ENCODE data around the gene MYO15A. TPM values are rescaled to one million over a fixed set of nuclear protein-coding genes. Genes with fewer than 3 reads are reported as not detected.

The MYO15A gene
- total and polyA plus RNA-seq, 2 experiments from 2014 or later: 1.0 to 2.2 TPM

GRCh38 chr17:18160128-18160856 is 51.7 kb downstream of the MYO15A start:
- H3K27ac Mint-ChIP-seq: no peak overlapping the region

GRCh38 chr17:18161207-18162145 is 52.9 kb downstream of the MYO15A start:
- Histone ChIP-seq H3K79me2 (replicated peaks; ENCODE audit: insufficient read depth) (no peaks in the 10 kb centered on the region), H3K27me3 (ENCODE audit: insufficient read depth) (no peaks in the 10 kb centered on the region), H3F3A (replicated peaks; ENCODE audit: low read depth) (no peaks in the 10 kb centered on the region), H3K27ac (ENCODE audit: low read depth) (no peak overlapping the region), H3K4me1 (ENCODE audit: insufficient read depth) (peaks cover 4% of the 10 kb centered on the region; the same call in 1 of the 2 replicates), H2AFZ (no peak overlapping the region), H3K36me3 (ENCODE audit: insufficient read depth) (no peaks in the 10 kb centered on the region), H3K4me3 (no peak overlapping the region), H3K9me2 (ENCODE audit: insufficient read depth) (no peaks in the 10 kb centered on the region), H3K4me2 (no peak overlapping the region), H4K20me1 (replicated peaks; ENCODE audit: insufficient read depth) (no peaks in the 10 kb centered on the region)
- H3K4me1 Mint-ChIP-seq: peaks cover 6% of the 10 kb centered on the region; the same call in 2 of the 3 replicates
- no peaks in the 10 kb centered on the region for H3K36me3 Mint-ChIP-seq (ENCODE audit: low read depth)
- ATAC-seq: no peak
- H3K4me3 Mint-ChIP-seq: no peak overlapping the region; the same call in 2 of the 3 replicates
- H3K27ac Mint-ChIP-seq: no peak overlapping the region
- peaks cover 7% of the 10 kb centered on the region for H3K27me3 Mint-ChIP-seq (ENCODE audit: insufficient read depth, low read depth, poor library complexity)
- DNase-seq (ENCODE audit: low spot score): no peak
- no peaks in the 10 kb centered on the region; the same call in 2 of the 3 replicates for H3K9me3 Mint-ChIP-seq
- TF ChIP-seq REST (IDR thresholded peaks at IDR 0.05; ENCODE audit: unreplicated experiment) (no peak), ZNF462 (CRISPR knock-in tag; IDR thresholded peaks at IDR 0.05) (no peak), STAT1 (IDR thresholded peaks at IDR 0.05; ENCODE audit: unreplicated experiment) (no peak), NANOG (IDR thresholded peaks at IDR 0.05; ENCODE audit: borderline replicate concordance) (no peak), ZNF114 (CRISPR knock-in tag; IDR thresholded peaks at IDR 0.05) (no peak), ETS1 (IDR thresholded peaks at IDR 0.05) (no peak), JUNB (IDR thresholded peaks at IDR 0.05; ENCODE audit: unreplicated experiment) (no peak)

More at GRCh38 chr17:18160128-18160856, 51.7 kb downstream of the MYO15A start:
- H3K9me2 ChIP-seq (ENCODE audit: insufficient read depth): no peaks in the 10 kb centered on the region
- Mint-ChIP-seq H3K36me3 (ENCODE audit: low read depth) (no peaks in the 10 kb centered on the region), H3K27me3 (ENCODE audit: insufficient read depth, low read depth, poor library complexity) (peaks cover 7% of the 10 kb centered on the region), H3K4me1 (peaks cover 8% of the 10 kb centered on the region), H3K9me3 (no peaks in the 10 kb centered on the region; the same call in 2 of the 3 replicates), H3K4me3 (no peak overlapping the region)
- no peak overlapping the region for H2AFZ ChIP-seq
- no peaks in the 10 kb centered on the region for H3F3A ChIP-seq (replicated peaks; ENCODE audit: low read depth)
- no peak for DNase-seq (ENCODE audit: low spot score)
- H3K4me3 ChIP-seq: no peak overlapping the region
- TF ChIP-seq ZNF331 (CRISPR knock-in tag; IDR thresholded peaks at IDR 0.05; ENCODE audit: low read depth) (no peak), POLR2AphosphoS5 (IDR thresholded peaks at IDR 0.05; ENCODE audit: low read depth) (no peak), STAT1 (IDR thresholded peaks at IDR 0.05; ENCODE audit: unreplicated experiment) (no peak)
- ATAC-seq: no peak
- H3K79me2 ChIP-seq (replicated peaks; ENCODE audit: insufficient read depth): no peaks in the 10 kb centered on the region
- H3K4me1 ChIP-seq (ENCODE audit: insufficient read depth): peaks cover 4% of the 10 kb centered on the region; the same call in 1 of the 2 replicates
- H3K4me2 ChIP-seq: no peak overlapping the region
- H3K27me3 ChIP-seq (ENCODE audit: insufficient read depth): no peaks in the 10 kb centered on the region
- no peaks in the 10 kb centered on the region for H4K20me1 ChIP-seq (replicated peaks; ENCODE audit: insufficient read depth)
- H3K27ac ChIP-seq (ENCODE audit: low read depth): no peak overlapping the region
- no peaks in the 10 kb centered on the region for H3K36me3 ChIP-seq (ENCODE audit: insufficient read depth)

All from GM23338 (cell line).